GM21529 (cell line): ENCODE data around the gene LRMDA.
A peak's percentile ranks its signal among the peaks of the same experiment; 100 is the strongest.
"Not testable (repeated sequence)": the region's sequence is repeated elsewhere in the genome, so short reads cannot be mapped to it uniquely, and the experiment has no call there.

Source experiments
- ATAC-seq: cut with Tn5 transposase; IDR thresholded peaks from one replicate; pipeline ENCODE4 v1.9.1; 2021; ENCODE audit not compliant: unreplicated experiment

The LRMDA gene

DNA sequence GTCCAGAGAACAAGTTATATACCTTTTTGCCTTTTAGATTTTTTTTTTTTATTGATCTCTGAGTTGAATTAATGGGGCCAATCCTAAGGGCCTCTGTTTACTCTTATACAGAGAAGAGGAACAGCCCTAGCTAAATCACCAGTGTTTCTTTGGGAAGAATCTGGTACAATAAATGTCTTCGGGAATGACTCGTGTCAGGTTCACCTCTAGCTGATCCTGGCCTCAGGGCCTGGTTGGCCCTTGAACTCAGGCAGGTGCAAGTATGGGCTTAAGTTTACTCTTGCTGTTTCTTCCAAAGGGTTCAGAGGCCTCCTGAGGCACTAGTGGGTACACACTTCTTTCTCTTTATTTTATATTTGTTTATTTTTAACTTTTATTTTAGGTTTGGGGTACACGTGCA is 71.0 kb downstream of the LRMDA start:
- ATAC-seq = no peak

DNA sequence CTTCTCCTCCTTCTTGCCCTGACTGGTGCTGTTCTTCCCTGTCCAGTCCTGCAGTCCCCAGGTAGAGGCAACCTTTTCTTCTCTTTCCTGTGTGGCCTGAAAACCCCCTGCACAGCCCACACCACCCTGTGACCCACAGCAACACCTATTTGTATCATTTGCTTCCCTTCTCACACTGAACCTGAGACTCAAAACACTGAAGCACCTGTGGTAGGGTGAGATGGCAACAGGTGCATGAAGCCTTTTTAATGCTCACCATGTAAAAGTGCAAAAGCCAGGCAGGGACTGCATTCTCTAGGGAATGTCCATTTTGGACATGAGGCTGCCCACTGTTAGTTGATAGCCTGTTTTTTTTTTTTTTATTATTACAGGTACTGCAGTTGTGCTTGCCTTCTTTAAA is 71.4 kb downstream of the LRMDA start:
- ATAC-seq = no peak

DNA sequence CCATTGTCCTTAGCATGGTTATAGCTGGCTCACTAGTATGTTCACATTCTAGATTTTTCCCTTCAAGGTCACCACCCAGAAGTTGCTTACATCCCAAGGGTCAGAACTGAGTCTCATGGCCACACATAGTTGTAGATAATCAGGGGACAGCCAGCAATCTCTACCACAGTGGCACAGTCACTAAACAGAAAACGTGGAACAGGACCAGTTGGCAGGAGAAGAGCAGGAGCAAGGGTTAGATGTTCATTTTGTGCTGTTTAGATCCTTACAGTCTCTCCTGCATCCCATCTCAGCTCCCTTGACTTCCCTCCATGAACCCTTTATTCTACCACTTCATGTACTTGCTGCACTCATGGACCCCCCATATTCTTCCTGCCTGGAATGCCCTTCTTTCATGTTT is 73.9 kb downstream of the LRMDA start:
- ATAC-seq = no peak

DNA sequence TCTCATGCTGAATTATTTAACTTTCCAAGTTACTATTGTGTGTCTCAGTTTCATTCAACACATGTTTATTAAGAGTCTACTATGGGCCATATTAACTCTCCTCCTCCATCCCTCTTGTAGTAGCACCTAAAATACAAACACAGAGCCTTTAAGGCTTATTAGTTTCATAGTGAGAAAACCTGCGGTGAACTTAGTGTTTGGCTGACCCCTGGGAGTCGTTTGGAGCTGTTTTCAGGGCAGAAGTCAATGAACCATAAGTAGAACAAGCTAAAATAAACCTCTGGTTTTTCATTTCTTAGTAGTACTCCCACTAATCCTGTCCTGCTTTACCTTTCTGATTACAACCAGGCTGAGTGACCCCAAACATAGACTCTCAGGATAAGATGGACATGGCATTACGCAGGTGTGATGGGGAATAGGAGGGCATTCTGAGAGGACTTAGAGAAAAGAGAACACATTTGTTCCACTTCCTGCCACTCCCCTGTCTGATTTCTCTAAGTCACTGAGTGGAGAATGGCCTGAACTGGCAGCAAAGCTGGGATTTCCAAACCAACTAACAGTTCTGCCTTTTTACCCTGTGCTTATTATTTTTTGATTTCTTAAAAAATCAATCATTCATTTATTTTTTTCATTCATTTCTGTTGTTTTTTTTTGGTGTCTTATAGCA is 74.5 kb downstream of the LRMDA start:
- peak; percentile 70 for ATAC-seq

DNA sequence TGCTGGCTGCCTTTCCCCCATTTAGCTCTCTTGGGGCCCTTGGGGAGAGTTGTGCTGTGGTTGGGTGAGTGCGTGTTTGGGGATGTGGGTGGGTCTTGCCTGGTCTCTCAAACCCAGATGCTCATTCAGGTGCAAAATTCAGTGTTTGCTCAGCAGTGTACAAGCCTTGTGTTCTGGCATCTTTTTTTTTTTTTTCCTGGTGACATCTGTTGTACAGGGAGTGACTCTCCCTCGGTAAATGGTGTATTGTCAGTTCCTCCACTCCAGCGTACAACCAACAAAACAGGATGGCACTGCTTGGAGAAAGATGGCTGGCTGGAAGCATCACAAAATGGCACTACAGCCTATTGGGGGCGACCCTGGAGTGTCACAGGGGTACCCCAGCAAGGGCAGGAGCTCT is 75.5 kb downstream of the LRMDA start:
- ATAC-seq = no peak

DNA sequence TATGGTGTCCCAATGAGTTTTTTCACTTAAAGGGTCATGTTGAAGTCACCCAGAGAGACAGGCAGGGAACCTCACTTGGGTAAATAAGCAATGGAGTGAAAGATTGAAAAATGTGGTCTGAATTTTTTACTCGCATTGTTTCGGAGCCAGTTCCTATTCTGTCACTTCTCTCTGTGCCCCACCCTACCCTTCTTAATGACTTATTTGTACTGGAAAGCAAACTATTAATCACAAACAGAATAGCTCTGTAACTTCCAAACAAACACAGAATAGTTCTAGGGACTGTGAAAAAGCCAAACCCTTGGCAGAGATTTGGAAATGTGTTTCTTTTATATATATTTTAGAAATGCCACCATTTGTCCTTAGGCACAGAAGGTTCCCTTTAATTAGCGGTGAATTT is 76.0 kb downstream of the LRMDA start:
- no peak for ATAC-seq

DNA sequence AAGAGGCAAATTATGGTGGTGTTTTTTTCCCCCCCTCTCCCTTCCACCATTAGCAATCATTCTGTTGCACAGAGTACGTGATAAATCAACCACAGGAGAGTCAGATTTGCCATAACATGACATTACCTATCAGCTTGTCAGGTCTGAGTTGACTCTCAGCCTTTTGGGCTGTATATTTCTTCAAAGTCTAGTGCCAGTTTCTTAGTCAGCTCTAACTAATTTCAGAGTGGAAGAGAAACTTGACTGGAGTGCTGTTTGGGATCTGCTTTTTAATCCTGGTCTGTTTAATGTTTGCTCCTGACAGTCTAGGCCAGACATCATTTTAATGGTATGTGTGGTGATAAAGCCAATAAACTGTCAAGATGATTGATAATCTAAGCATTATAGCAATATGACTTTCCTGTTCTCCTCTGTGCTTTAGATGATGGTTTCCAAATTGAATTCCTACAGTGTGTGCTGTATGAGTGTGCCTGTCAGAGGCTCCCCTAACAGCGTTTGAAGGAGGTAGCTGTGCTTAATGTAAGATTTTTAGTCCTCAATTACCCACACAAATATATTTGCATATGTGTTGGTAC is 76.9 kb downstream of the LRMDA start:
- no peak for ATAC-seq

DNA sequence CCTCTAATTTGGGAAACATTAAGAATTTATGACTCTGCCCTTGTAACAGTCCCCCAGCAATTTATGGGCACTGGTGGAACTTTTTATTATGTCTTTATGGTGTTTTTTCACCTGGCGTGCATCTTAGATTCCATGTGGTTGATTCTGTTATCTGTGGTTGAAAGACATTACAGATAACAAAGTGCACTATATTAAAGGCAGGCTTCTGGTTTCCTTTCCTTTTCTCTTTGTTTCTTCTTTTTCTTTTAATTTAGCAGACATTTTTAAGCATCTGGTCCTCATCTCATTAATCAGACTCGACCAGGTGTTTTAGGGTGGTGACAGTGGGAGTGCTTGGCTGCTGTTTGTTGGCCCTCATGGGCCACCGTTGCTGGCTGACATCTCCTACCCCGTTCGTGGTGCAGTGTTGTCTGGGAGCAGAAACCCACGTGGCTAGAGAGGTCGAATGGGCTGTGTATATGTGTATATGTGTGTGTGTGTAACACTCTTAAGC is 77.4 kb downstream of the LRMDA start:
- no peak for ATAC-seq

DNA sequence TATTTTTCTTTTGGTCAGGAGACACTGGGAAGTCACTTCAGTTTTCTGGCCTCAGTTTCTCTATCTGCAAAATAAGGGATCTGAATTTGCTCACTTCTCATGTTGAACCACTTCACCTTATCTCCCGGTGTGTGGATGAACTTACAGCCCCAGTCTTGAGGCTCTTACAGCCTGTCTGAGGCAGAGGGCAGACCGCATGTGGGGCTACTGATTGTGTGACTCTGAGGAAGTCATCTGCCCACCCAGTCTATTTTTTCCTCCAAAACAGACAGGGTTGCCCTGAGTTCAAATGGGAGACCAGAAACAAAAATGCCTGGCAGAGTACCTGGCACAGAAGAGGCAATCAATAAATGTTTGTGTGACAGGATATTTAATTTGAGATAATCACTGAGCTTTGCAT is 78.3 kb downstream of the LRMDA start:
- ATAC-seq = no peak

DNA sequence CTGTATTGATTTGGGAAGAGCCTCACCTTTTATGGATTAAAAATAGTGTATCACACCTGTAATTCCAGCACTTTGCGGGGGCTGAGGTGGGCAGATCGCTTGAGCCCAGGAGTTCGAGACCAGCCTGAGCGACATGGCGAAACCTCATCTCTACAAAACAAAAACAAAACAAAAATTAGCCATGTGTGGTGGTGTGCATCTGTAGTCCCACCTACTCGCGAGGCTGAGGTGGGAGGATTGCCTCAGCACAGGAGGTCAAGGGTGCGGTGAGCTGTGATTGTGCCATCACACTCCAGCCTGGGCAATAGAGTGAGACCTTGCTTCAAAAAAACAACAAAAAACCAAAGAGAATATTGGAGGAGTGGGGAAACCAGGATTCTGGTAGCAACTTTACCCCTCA is 79.6 kb downstream of the LRMDA start:
- no peak for ATAC-seq

DNA sequence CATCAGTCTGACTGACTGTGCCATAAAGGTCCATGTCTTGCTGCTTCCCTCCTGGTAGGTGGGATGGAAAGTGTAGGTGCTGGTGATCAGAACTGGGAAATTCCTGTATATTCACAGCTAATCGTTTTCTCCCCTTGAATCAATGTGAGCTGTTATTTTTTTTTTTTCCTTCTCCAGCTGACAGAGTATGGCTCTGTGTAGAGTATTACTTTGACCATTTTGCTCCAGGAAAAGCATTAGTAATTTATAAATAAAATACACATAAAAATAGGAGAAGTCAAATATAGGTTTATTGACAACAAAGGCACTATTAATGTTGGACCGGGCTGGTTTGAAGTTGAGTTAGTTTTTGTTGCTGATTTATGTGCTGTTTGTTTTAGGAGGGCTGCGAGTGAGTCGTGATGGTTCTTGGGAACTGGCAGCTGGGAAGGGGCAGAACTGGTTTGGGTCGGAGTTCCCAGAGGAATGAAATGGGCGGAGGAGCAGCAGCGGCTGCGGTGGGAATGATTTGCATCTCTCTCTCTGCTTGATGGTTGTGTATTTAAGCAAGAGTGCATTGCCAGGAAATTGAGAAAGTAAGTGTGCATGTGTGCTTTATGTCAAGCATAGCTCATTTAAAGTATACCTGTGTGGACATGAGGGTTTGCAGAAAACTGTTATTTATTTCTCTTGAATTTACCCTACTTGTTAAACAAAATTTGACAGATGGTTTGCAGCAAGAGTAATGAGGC is 80.9 kb downstream of the LRMDA start:
- no peak for ATAC-seq

DNA sequence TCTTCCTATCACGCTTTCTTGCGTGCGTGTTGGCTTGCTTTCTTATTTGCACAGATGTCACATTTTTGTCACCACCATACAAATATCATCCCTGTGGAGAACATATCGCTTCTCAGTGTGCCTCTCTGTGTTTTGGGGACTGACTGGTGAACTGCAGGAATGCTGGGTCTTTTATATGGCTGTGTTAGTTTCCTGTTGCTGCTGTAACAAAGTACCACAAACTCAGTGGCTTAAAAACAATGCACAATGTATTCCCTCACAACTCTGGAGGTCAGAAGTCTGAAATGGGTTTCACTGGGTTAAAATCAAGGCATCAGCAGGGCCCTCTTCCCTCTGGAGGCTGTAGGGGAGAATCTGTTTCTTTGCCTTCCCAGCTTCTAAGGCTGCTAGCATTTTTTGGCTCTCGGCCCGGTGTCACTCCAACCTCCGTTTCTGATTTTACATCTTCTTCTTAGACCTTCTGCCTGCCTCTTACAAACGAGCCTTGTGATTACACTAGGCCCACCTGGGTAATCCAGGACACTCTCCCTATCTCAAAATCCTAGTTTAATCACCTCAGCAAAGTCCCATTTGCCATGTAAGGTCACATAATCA is 82.0 kb downstream of the LRMDA start:
- no peak for ATAC-seq

DNA sequence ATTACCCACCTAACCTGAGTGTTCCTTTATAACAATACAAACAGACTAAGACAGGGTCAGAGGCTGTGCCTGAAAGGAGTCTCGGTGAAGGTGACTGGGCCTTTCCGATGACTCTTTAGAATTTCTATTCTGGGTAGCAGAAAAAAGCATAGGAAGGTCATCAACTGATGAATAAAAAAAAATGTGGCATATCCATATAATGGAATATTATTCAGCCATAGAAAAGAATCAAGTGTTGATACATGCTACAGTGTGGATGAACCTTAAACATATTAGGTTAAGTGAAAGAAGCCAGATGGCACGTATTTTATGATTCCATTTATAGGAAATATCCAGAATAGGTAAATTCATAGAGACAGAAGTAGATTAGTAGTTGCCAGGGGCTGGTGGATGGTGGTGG is 83.4 kb downstream of the LRMDA start:
- no peak for ATAC-seq

DNA sequence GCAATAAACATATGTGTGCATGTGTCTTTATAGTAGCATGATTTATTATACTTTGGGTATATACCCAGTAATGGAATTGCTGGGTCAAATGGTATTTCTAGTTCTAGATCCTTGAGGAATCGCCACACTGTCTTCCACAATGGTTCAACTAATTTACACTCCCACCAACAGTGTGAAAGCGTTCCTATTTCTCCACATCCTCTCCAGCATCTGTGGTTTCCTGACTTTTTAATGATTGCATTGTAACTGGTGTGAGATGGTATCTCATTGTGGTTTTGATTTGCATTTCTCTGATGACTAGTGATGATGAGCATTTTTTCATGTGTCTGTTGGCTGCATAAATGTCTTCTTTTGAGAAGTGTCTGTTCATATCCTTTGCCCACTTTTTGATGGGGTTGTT is 84.7 kb downstream of the LRMDA start:
- not testable (repeated sequence) for ATAC-seq

DNA sequence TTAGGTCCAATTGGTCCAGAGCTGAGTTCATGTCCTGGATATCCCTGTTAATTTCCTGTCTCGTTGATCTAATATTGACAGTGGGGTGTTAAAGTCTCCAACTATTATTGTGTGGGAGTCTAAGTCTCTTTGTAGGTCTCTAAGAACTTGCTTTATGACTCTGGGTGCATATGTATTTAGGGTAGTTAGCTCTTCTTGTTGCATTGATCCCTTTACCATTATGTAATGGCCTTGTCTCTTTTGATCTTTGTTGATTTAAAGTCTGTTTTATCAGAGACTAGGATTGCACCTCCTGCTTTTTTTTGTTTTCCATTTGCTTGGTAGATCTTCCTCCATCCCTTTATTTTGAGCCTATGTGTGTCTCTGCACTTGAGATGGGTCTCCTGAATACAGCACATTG is 87.8 kb downstream of the LRMDA start:
- ATAC-seq = not testable (repeated sequence)

DNA sequence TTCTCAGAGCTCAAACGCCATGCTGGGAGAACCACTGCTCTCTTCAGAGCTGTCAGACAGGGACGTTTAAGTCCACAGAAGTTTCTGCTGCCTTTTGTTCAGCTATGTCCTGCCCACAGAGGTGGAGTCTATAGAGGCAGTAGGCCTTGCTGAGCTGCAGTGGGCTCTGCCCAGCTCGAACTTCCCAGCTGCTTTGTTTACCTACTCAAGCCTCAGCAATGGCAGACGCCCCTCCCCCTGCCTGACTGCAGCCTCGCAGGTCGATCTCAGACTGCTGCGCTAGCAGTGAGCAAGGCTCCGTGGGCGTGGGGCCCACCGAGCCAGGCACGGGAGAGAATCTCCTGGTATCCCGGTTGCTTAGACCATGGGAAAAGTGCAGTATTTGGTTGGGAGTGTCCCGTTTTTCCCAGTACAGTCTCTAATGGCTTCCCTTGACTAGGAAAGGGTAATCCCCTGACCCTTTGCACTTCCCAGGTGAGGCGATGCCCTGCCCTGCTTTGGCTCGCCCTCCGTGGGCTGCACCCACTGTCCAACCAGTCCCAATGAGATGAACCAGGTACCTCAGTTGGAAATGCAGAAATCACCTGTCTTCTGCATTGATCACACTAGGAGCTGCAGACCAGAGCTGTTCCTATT is 89.9 kb downstream of the LRMDA start:
- not testable (repeated sequence) for ATAC-seq

DNA sequence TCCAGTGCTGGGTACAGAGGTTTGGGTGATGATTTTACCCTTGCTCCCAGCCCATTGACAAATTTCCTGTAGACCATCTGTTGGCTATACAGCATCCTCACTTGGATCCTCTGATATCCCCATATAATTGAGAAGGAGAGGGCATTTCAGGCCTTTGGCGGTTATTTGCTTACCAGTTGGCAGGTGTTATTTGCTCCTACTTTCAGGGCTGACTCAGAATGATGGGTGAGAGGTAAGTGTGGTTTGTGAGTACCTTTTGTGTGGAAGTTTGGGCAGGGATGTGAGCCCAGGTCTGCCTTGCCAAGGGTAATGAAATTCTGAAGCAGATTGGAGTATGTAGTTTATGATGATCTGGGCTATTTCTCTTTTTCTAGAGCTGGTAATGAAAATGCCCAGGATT is 93.6 kb downstream of the LRMDA start:
- ATAC-seq = no peak

DNA sequence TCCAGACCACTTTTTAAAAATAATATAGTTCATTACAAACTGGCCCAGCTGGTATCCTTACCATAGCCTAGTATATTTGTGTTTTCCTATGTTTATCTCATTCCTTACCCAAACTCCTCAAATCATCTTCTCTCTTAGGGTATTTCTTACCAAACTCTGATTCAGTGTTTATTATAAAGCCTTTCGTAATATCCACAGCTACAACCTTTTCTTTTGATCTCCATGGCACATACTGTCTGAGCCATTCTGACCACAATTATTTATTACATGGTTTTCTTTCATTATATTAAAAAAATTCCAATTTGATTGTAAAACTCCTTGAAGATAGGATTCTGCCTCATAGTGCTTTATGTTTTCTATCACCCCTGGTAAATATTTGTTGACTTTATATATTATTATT is 94.2 kb downstream of the LRMDA start:
- ATAC-seq = no peak

DNA sequence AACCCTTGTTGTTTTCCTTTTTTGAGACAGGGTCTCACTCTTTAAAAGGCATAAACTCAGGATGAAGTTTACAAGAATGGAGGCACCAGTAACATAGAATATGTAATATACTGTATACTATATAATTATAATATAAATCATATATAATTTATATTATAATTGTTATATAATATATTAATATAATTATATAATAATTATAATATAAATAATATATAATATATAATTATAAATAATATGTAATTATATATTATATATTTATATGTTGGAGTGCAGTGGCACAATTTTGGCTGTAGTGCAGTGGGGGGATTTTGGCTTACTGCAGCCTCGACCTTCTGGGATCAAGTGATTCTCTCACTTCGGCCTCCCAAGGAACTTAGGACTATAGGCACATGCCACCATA is 96.1 kb downstream of the LRMDA start:
- no peak for ATAC-seq

DNA sequence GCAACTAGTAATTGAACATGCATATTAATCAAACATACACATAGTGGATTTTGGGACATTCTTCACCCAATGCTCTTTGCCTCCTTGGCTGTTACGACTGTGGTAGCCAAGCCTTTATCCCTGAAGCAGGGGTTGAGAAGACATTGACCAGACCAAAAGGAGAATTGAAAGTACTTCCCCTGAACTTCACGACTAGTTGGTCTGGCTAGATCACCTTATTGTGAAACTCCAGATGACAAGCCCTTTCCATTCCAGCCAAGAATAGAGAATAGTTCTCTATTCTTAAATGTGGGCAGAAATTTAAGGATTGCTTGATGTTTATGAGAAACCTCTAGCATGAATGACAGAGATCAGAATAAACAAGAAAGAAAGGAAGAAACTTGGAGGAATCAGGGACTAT is 97.0 kb downstream of the LRMDA start:
- ATAC-seq = no peak

DNA sequence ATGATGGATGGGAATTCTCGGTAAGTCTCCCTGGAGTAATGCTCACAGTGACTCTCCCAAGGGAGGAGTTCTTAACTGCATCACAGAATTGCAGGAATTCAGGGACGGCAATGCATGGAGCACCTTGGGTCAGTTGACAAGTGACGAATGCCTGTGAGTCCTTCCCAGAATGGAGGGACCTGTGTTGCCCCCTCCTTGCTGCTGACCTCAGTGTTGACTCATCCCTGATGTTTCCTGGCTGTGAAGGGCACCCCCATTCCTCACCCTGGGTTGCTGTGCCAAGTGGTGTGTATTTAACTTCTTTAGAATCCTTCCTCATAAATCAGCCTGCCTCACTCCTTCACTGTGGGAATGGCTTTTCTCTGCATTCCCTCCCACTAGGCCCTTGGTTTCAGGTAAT is 98.9 kb downstream of the LRMDA start:
- no peak for ATAC-seq
